Superior temporal gyrus (tissue), 1 donor: ENCODE results near the gene CMTR2.

Source experiments
- DNase-seq: peaks from one replicate; pipeline ENCODE4 v3.0.0-alpha.2; 2016; ENCODE audit errors: extremely low spot score

The CMTR2 gene

DNA sequence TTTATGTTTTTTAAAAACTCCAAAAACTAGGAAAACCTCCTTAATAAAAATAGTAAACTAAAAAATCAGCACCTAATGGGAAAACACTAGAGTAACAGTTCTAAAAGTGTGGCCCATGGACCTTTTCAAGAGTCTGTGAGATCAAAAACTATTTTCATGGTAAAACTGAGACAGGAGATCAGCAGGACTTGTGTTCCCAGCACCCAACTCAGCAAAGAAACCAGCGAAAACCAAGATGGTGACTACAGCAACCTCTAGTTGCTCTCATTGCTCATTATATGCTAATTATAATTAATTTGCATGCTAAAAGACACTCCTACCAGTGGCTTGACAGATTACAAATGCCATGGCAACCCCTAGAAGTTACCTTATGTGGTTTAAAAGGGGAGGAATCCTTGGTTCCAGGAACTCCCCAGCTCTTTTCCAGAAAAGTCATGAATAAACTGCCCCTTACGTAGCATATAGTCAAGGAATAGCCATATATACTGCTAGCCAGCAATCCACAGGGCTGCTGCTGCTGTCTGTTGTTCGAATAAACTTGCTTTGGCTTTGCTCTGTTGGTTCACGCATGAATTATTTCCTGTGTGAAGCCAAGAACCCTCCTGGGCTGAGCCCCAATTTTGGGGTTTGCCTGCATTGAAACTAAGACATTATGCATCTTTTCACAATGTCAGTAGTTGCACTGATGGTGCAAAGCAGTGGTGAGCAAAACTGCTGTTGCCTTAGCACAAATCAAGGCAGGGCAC is 12.4 kb downstream of the CMTR2 start:
- DNase-seq = no peak

DNA sequence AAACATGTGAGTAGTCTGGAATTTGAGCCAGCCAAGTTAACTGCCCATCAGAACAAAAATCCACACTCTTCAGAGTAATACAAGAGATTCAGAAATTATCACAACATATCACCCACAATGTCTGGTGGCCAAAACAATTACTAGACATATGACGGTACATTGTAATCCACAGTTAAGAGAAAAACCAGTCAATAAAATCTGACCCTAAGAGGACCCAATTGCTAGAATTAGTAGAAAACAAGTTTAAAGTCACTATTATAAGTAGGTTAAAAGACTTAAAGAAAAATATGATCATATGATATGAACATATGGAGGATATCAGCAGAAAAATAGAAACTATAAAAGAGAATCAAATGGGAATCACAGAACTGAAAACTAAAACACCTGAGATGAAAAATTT is 15.8 kb downstream of the CMTR2 start:
- no peak for DNase-seq

DNA sequence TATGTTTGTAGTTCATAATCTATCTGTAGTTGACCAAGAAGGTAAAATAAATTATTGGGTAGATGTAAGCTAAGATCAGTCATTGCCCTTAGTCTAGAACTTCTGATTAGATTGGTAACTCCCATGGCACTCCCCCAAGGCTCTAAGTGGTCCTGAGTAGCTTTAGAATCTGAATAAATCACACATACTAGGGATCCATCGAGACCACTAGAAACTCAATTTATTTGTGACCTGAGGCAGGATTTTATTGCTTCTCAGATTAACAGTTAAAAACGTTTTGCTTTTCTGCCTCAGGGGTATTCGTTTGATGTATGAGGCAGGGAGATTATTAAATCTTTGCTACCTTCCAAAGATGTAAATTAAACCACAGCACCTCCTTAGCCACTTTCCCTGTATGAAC is 24.9 kb downstream of the CMTR2 start:
- no peak for DNase-seq

DNA sequence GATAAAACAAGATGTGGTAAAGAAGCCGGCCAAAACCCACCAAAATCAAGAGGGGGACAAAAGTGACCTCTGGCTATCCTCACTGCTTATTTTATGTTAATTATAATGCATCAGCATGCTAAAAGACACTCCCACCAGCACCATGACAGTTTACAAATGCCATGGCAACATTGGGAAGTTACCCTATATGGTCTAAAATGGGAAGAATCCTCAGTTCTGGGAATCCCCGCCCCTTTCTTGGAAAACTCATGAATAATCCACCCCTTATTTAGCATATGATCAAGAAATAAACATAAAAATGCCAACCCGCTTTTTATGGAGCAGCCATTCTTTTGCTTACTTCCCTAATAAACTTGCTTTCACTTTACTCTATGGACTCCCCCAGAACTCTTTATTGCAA is 25.6 kb downstream of the CMTR2 start:
- DNase-seq = no peak

DNA sequence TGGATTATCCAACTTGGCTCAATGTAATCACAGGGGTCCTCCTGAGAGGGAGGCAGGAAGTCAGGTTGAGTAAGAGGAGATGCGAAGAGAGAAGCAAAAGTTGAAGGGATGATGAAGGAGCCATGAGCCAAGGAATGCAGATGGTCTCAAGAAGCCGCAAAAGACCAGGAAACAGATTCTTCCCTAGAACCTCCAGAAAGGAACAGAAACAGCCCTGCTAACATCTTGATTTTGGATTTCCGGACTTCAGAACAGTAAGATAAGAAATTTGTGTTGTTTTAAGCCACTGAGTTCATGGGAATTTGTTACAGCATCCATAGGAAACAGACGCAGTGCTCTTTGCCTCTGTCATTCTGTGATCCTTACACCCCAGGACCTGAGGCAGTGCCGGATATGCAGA is 26.8 kb downstream of the CMTR2 start:
- DNase-seq = no peak

DNA sequence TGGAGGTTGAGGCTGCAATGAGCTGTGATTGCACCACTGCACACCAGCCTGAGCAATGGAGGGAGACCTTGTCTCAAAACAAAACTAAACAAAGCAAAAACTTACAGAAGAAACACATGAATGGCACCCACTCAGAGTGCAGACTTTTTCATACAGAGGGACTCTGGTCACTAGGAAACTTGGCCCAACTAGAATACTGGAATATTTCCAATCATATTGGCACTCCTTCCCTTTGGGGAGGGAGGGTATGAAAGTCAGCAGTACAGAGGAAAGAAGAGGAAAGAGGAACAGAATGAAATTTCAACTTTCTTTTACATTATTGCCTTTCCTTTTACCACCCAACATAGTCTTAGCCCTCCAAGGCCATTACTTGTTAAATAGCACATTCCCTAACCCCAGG is 28.2 kb downstream of the CMTR2 start:
- DNase-seq = no peak

DNA sequence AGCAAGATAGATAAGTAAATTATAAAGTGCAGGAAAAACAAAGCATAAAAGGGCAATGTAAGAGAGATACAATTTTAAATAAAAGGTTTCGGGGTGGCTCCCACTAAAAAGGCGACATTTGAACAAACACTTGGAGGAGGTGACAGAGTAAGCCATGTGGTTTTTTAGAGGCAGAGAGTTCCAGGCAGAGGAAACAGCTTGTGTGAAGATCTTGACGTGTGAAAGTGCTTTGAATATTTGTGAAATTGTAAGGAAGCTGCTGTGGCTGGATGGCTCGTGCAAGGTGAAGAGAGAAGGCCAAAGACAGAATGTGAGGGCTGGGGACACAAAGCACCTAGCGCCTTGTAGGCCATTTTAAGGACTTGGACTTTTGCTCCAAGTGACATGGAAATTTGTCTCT is 30.1 kb downstream of the CMTR2 start:
- no peak for DNase-seq

DNA sequence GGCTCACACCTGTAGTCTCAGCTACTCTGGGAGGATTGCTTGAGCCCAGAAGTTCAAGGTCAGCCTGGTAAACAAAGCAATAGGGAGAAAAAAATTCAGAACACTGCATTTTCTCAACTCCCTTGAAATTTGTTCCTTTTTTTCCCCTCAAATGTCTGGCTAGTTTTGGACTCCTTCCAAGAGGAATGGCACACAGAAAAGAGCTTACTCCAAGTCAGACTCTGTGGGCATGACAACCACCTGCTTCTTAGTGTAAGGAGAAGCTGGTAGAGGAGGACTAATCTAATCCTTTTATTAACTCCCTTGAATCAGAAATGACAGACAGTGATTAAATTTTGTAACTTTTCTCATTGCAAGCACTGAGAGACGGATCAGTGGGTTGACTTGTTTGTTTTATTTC is 30.8 kb downstream of the CMTR2 start:
- no peak for DNase-seq

DNA sequence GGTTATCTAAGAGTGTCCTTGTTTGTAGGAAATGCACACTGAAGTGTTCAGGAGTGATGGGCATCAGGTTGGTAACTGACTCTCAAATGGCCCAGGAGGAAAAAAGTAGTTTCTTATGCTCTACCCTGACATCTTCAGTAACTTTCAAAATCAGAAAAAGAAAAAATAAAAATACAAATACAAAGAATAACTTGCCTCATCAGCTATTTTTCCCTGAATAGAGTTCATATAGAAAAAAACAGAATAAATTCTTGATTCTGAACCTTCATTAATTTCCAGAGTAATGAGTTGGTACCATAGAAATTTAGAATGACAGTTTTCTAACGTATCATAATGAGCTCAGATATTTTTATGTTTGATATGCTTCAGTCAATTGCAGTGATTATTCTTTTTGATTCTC is 31.4 kb downstream of the CMTR2 start:
- no peak for DNase-seq

DNA sequence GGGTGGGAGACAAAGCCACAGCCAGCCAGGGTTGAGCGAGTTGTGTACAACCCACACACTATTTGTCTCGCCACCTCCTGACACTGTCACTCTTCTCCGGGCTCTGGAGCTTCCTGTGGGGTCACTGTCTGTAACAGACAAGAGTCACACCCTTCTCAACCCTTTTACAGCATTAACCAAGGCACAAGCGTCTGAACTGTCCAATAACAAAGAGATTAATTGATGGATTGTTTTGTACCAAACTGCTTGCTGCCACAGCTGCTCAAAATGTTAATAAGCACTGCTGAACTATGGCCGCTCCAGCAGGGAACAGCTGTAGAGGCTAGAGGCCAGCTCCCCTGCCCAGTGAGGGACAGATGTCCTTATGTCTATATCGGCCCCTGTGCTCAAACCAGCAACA is 33.5 kb downstream of the CMTR2 start:
- peak; percentile 65 for DNase-seq

DNA sequence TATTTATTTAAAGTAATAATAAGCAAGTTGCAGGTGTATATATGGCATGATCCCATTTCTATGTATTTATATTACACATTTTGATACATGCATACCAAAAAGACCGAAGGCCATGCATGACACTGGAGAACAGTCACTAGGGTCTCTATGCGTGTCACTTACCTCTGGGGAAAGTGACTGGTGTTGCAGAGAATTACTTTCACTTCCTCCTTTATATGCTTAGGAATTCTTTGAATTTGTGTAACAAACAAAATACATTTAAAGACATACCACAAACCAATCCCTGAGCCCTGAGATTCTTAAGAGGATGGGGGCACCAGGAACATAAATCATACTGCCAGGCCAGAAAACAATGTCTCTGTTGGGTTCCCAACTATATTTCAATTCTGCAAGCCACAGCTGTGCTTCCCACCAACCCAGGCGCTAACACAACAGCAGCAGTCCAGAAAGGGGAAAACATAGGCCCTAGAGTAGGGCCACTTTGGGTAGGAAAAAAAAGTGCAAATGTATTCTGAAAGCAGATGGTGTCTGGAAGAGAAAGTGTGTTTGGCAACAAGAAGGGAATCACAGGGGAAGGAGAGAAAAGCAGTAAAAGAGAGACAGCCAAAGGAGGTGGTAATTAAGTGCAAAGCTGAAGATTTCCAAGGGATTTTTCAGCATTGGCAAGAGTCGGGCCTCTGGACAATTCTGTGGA is 34.2 kb downstream of the CMTR2 start:
- DNase-seq = no peak

DNA sequence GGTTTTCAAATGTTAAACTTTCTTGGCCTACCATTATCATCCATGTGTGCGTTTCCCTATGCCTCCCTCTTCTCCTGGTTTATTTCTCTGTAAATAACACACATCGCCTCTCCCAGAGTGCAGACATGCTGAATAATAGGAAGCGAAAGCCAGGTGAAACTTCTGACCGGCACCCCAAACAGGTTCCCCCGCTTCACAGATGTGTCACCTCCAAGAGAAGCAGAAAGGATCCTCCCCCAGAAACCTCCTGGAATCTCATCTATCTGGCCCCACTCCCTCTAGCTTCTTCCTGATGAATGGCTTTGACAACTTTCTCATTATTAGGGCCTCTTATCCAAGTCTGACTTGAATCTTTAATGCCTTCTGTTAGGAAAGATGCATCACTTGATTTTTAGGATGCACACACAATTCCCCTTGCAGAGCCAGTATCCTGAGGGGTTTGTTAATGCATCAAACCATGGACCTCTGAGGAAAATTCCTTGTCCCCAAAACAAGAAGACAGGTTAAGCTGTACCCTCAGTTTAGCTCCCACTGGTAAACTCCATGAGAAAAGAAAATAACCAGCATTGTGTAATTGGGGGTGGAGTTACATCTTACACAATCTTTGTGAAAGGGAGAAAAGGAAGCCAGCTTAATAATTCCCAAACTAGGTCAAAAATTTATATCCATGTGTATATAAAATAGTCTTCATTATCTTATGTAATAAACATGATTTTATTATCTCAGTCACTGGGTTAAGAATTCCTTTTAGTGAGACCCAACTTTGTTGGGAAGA is 38.6 kb downstream of the CMTR2 start:
- no peak for DNase-seq

DNA sequence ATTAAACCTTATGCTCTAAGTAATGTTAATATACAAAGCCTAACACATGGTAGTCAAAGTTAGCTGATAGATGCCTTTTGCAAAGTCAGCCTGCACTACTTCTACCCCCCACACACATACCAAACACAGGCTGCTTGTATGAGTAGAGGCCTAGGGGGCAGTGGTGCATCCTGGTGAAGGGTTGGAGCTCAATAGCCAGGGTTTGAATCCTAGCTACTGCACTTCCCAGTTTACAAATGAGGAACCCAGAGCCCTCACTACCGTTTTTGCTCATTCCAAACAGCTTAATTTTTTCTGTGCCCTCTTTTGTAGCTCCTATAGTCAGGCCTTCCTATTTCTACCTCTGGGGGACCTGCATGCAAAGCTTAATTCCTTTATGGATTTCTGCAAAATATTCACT is 39.8 kb downstream of the CMTR2 start:
- no peak for DNase-seq

DNA sequence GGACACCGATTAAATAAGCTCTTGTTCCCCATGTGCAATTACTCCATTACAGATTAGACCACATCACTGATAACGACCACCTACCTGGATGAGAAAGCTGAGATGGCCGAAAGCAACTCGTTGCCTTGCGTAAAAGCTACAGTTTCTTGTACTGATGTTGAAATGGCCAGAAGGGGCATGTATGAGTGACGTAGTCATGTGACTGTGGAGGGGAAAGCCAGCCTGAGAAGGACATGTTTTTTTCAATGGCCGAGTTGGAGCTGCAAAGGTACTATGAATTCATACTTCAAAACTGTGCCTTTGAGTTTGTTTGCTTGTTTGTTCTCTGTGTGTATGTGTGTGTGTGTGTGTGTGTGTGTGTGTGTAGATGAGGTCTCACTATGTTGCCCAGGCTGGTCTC is 41.7 kb downstream of the CMTR2 start:
- DNase-seq = no peak

DNA sequence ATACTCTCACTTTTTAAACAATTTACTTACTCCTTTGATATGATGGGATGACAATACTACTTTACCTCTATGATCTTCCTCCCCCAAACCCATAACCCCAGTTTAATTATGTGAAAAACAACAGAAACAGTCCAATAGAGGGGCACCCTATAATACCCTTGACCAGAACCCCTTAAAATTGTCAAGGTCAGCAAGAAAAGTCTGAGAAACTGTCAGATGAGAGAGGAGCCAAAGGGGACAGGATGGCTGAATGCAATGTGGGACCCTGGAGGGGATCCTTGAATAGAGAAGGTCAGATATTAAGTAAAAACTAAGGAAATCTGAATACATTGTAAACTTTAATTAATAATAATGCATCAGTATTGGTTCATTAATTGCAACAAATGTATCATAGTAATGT is 42.9 kb downstream of the CMTR2 start:
- DNase-seq = no peak

DNA sequence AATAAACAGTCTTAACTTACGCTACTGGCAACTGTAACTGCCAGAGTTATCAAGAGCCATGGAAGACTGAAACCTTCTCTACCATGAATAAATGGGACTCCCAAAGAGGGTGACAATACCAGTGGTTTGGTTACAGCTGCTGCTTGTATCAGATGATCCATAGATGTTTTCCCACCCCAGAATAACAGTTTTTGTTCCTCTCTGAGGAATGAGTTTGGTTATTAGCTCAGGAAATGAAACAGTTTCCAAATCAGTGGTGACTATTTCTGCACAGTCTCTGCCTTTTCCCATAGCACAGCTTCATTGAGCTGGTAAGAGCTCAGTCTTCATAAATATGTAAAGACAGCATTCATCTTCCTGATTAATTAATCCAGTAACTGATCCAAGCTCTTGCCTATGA is 44.7 kb downstream of the CMTR2 start:
- no peak for DNase-seq

DNA sequence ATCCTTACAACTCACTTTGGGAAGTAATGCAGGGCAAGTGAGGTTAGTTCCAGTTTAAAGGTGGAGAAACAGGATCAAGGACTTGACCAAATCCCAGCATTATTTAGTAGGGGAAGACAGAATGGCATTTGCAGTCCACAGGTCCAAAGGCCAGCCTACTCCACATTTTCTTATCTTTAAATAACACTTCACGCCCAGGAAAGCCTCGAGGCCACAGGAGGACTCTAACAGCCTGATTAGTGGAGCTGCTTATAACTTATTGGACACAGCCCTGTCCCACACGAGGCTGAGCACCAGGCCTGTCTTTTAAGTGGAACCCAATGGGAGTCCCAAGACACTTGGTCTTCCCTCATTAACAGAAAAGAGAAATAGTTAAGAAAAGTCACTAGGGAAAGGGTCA is 46.6 kb downstream of the CMTR2 start:
- DNase-seq = no peak

DNA sequence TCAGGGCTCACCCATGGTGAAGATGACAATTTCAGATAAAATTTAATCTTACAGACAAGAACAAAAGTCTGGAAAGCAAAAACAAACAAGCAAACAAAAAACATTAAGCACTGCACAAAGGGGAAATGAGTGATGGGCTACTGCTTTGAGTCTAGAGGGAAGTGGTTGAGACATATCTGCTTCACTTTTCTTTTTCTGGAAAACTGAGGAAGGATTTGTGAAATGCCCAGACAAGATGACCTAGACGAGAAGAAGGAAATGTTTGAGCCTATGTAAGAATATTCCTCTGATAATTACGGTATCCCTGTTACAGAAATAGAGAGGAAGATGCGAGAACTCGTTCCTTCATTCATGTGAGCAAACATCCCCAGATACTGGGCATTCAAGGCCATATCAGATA is 47.2 kb downstream of the CMTR2 start:
- no peak for DNase-seq
